IMR-90 (cell line): ENCODE measurements around the gene DIO1. TPM values are rescaled to one million over a fixed set of nuclear protein-coding genes. Genes with fewer than 3 reads are reported as not detected.

Source experiments
- ATAC-seq: fragments of 200-7000 bp; cut with Tn5 transposase; 2 replicates; pipeline ENCODE4 v1.9.1; 2020; ENCODE audit warnings: low read depth, mild to moderate bottlenecking, moderate library complexity
- BruUV-seq: library from RNA; stranded (reverse); fragments of 400-500 nt; replicated peaks from 2 replicates; lab custom pipeline; 2021; lab: Mats Ljungman, UMichigan
- CTCF ChIA-PET: fragments of 300-600 bp; formaldehyde crosslinking; extraction: SDS; loops from one replicate; lab custom pipeline; 2021; ENCODE audit warnings: antibody characterized with exemption; lab: Yijun Ruan, JAX
- POLR2A ChIA-PET: fragments of 300-600 bp; sonication (Branson Sonifier 250); formaldehyde crosslinking; loops from one replicate; lab custom pipeline; 2022; ENCODE audit warnings: antibody characterized with exemption; ENCODE audit not compliant: unreplicated experiment; lab: Charles Lee
- DNase-seq: peaks from one replicate; pipeline ENCODE4 v3.0.0; 2013
- H2AFZ ChIP-seq: replicated peaks from 2 replicates; pipeline ENCODE3; 2013; ENCODE audit warnings: low read length, mild to moderate bottlenecking; ENCODE audit not compliant: poor library complexity
- H2AK5ac ChIP-seq: 2 replicates; pipeline ENCODE4 v1.6.1; 2013; ENCODE audit warnings: low read depth, low read length, inconsistent platforms
- H2AK9ac ChIP-seq: replicated peaks from 2 replicates; pipeline ENCODE3; 2013; ENCODE audit warnings: mild to moderate bottlenecking, low read depth, low read length, moderate library complexity; ENCODE audit not compliant: poor library complexity
- H2BK120ac ChIP-seq: 2 replicates; pipeline ENCODE4 v1.6.1; 2013; ENCODE audit warnings: low read depth, low read length, inconsistent platforms
- H2BK15ac ChIP-seq: 3 replicates; pipeline ENCODE4 v1.6.1; 2013; ENCODE audit warnings: low read depth, low read length, inconsistent platforms
- H2BK20ac ChIP-seq: 2 replicates; pipeline ENCODE4 v1.6.1; 2013; ENCODE audit warnings: low read depth, mild to moderate bottlenecking, inconsistent platforms, low read length, moderate library complexity
- H2BK5ac ChIP-seq: 2 replicates; pipeline ENCODE4 v1.6.1; 2013; ENCODE audit warnings: mild to moderate bottlenecking, low read depth, low read length, inconsistent platforms; ENCODE audit not compliant: poor library complexity, severe bottlenecking
- H3K14ac ChIP-seq: replicated peaks from 2 replicates; pipeline ENCODE4 v1.6.1; 2013; ENCODE audit warnings: low read depth, low read length, inconsistent platforms
- H3K18ac ChIP-seq: 2 replicates; pipeline ENCODE4 v1.6.1; 2013; ENCODE audit warnings: low read depth, low read length, control low read depth
- H3K23ac ChIP-seq: 2 replicates; pipeline ENCODE4 v1.6.1; 2013; ENCODE audit warnings: low read depth, low read length, inconsistent platforms
- H3K27ac ChIP-seq: 2 replicates; pipeline ENCODE4 v1.5.1; 2013; ENCODE audit warnings: mild to moderate bottlenecking, control low read depth, low read length; ENCODE audit not compliant: insufficient read depth
- H3K27me3 ChIP-seq: 2 replicates; pipeline ENCODE4 v1.6.1; 2013; ENCODE audit warnings: low read length; ENCODE audit not compliant: control insufficient read depth, insufficient read depth
- H3K36me3 ChIP-seq: 2 replicates; pipeline ENCODE4 v1.6.1; 2013; ENCODE audit warnings: low read length, mixed read lengths; ENCODE audit not compliant: control insufficient read depth, insufficient read depth
- H3K4ac ChIP-seq: 2 replicates; pipeline ENCODE4 v1.6.1; 2013; ENCODE audit warnings: low read depth, low read length, inconsistent platforms
- H3K4me1 ChIP-seq: 2 replicates; pipeline ENCODE4 v1.6.1; 2013; ENCODE audit warnings: low read length, mixed read lengths; ENCODE audit not compliant: control insufficient read depth, insufficient read depth
- H3K4me2 ChIP-seq: 2 replicates; pipeline ENCODE4 v1.6.1; 2013; ENCODE audit warnings: low read depth, mild to moderate bottlenecking, control low read depth, low read length, moderate library complexity
- H3K4me3 ChIP-seq: 2 replicates; pipeline ENCODE4 v1.5.1; 2013; ENCODE audit warnings: low read depth, mild to moderate bottlenecking, control low read depth, low read length, moderate library complexity; ENCODE audit not compliant: insufficient read depth
- H3K56ac ChIP-seq: 2 replicates; pipeline ENCODE4 v1.6.1; 2013; ENCODE audit warnings: low read length, inconsistent platforms; ENCODE audit not compliant: insufficient read depth; ENCODE audit errors: extremely low read depth
- H3K79me1 ChIP-seq, 2 experiments: 2 replicates each; pipeline ENCODE4 v1.6.1; 2013; ENCODE audit warnings: low read length in 2 of 2, inconsistent platforms in 1 of 2, low read depth in 1 of 2
- H3K9ac ChIP-seq: 2 replicates; pipeline ENCODE4 v1.6.1; 2013; ENCODE audit warnings: low read depth, low read length, control low read depth
- H3K9me1 ChIP-seq: 2 replicates; pipeline ENCODE4 v1.6.1; 2013; ENCODE audit warnings: low read length, inconsistent platforms; ENCODE audit not compliant: insufficient read depth
- H3K9me3 ChIP-seq: 2 replicates; pipeline ENCODE4 v1.6.1; 2013; ENCODE audit warnings: low read length; ENCODE audit not compliant: control insufficient read depth, insufficient read depth
- H4K20me1 ChIP-seq: 2 replicates; pipeline ENCODE4 v1.6.1; 2013; ENCODE audit warnings: low read length, inconsistent platforms; ENCODE audit not compliant: insufficient read depth
- H4K5ac ChIP-seq: 2 replicates; pipeline ENCODE4 v1.6.1; 2013; ENCODE audit warnings: mild to moderate bottlenecking, low read depth, low read length, control low read depth
- H4K8ac ChIP-seq, 2 experiments: 2 replicates each; pipeline ENCODE4 v1.6.1; 2013; ENCODE audit warnings: low read depth in 2 of 2, low read length in 2 of 2, control low read depth in 1 of 2, inconsistent platforms in 1 of 2
- H4K91ac ChIP-seq: 2 replicates; pipeline ENCODE4 v1.6.1; 2013; ENCODE audit warnings: low read depth, low read length, inconsistent platforms; ENCODE audit not compliant: insufficient read depth
- BHLHE40 ChIP-seq: fragments of 150-350 bp; IDR thresholded peaks from 2 replicates; pipeline ENCODE4 v1.6.1; 2016; ENCODE audit warnings: mild to moderate bottlenecking, low read depth, low read length
- CEBPB ChIP-seq: IDR thresholded peaks from 2 replicates; pipeline ENCODE4 v1.6.1; 2012; ENCODE audit warnings: low read depth, low read length, improper control_type of control experiment
- CHD1 ChIP-seq: IDR thresholded peaks from 2 replicates; pipeline ENCODE4 v1.6.1; 2012; ENCODE audit warnings: low read depth, low read length, improper control_type of control experiment
- FOS ChIP-seq: fragments of 150-350 bp; IDR thresholded peaks from 2 replicates; pipeline ENCODE4 v1.6.1; 2016; ENCODE audit warnings: low read depth, low read length
- MAFK ChIP-seq: IDR thresholded peaks from 2 replicates; pipeline ENCODE4 v1.6.1; 2012; ENCODE audit warnings: low read depth, low read length, improper control_type of control experiment
- MAZ ChIP-seq: IDR thresholded peaks from 2 replicates; pipeline ENCODE4 v1.6.1; 2012; ENCODE audit warnings: low read depth, mild to moderate bottlenecking, low read length, improper control_type of control experiment, moderate library complexity, borderline replicate concordance
- NFE2L2 ChIP-seq: fragments of 150-350 bp; IDR thresholded peaks from 2 replicates; pipeline ENCODE4 v1.6.1; 2016; ENCODE audit warnings: low read depth, mild to moderate bottlenecking, low read length
- POLR2A ChIP-seq: IDR thresholded peaks from 2 replicates; pipeline ENCODE4 v1.6.1; 2012; ENCODE audit warnings: mild to moderate bottlenecking, low read depth, low read length
- RAD21 ChIP-seq: IDR thresholded peaks from 2 replicates; pipeline ENCODE4 v1.6.1; 2012; ENCODE audit warnings: low read length, improper control_type of control experiment
- RCOR1 ChIP-seq: IDR thresholded peaks from 2 replicates; pipeline ENCODE4 v1.6.1; 2012; ENCODE audit warnings: mild to moderate bottlenecking, low read length, improper control_type of control experiment; ENCODE audit not compliant: insufficient replicate concordance
- RFX5 ChIP-seq: IDR thresholded peaks from 2 replicates; pipeline ENCODE4 v1.8.0; 2012; ENCODE audit warnings: low read depth, mild to moderate bottlenecking, low read length, moderate library complexity
- WGBS, 2 experiments: methylation state at CpG; one replicate each; pipeline versions ENCODE4 v1.1.5 to v1.1.7; 2013; ENCODE audit warnings: missing lambda C conversion rate in 2 of 2; ENCODE audit not compliant: insufficient read length in 1 of 2; ENCODE audit errors: extremely low coverage in 2 of 2; 5-methylcytosine and 5-hydroxymethylcytosine counted together
- dilution Hi-C: fragments of 300-500 bp; cut with HindIII; formaldehyde crosslinking; loops from one replicate; pipeline ENCODE4 v1.14.3; 2018; ENCODE audit warnings: low sequenced_read_pairs; ENCODE audit not compliant: unreplicated experiment
- in situ Hi-C: fragments of 300-500 bp; cut with MboI; formaldehyde crosslinking; loops from 3 replicates; pipeline ENCODE4 v1.14.3; 2019; ENCODE audit warnings: low sequenced_read_pairs, inconsistent platforms, mixed read lengths
- intact Hi-C: fragments of 100-400 bp; cut with micrococcal nuclease; formaldehyde crosslinking; loops from 2 replicates; pipeline ENCODE4 v1.10.0; 2022
- polyA plus RNA-seq, 3 experiments: library from polyadenylated mRNA; depleted of rRNA; stranded (reverse); fragments of >200 nt; gene quantifications; 2 replicates each; pipeline ENCODE4 v1.2.3, GENCODE V29; 2012; ENCODE audit warnings: low replicate concordance in 1 of 3
- total RNA-seq: library from RNA; depleted of rRNA; stranded (reverse); fragments of >200 nt; gene quantifications from 2 replicates; pipeline ENCODE4 v1.2.3, GENCODE V29; 2012
- TF ChIP-seq, protein P1 (sequence below): conservative IDR thresholded peaks from 2 replicates; pipeline ENCODE4 v1.5.1; 2012; ENCODE audit warnings: mild to moderate bottlenecking, low read depth, low read length, improper control_type of control experiment
- TF ChIP-seq, protein P2 (sequence below): fragments of 150-350 bp; IDR thresholded peaks from 2 replicates; pipeline ENCODE4 v1.6.1; 2017; ENCODE audit warnings: mild to moderate bottlenecking, antibody characterized with exemption, low read length, low read depth
- TF ChIP-seq, protein P3 (sequence below): fragments of 150-350 bp; IDR thresholded peaks from 2 replicates; pipeline ENCODE4 v1.6.1; 2016; ENCODE audit warnings: low read depth, mild to moderate bottlenecking, low read length, moderate library complexity, borderline replicate concordance

Gene DIO1
- total and polyA plus RNA-seq, 2 of the 4 experiments (the other 2 are of a cell fraction): not detected

- DNase-seq (no peak), ATAC-seq (no peak)
- Histone ChIP-seq H2BK120ac (no peak overlapping the region), H2AK5ac (no peak overlapping the region), H3K4me2 (no peak overlapping the region), H2BK20ac (no peak overlapping the region), H3K79me1 (peaks cover 26 to 51% of the 10 kb centered on the region in 2 experiments), H3K27ac (no peak overlapping the region), H3K4ac (no peak overlapping the region), H3K4me1 (peaks cover 16% of the 10 kb centered on the region), H3K23ac (no peak overlapping the region), H3K9ac (no peak overlapping the region), H2BK15ac (no peak overlapping the region), H2AFZ (no peak overlapping the region), H4K8ac (no peak overlapping the region), H3K27me3 (no peaks in the 10 kb centered on the region), H4K91ac (no peak overlapping the region), H3K9me3 (no peaks in the 10 kb centered on the region), H3K18ac (no peak overlapping the region), H4K20me1 (peaks cover 14% of the 10 kb centered on the region; the same call in 1 of the 2 replicates), H2BK5ac (no peak overlapping the region), H3K4me3 (no peak overlapping the region), H3K9me1 (peaks cover 11% of the 10 kb centered on the region), H4K5ac (no peak overlapping the region), H3K56ac (no peak overlapping the region), H3K36me3 (no peaks in the 10 kb centered on the region), H3K14ac (no peak overlapping the region), H2AK9ac (no peak overlapping the region)
- in situ Hi-C loops (no loop called here), dilution Hi-C loops (no loop called here), intact Hi-C loops (no loop called here)
- no CpG with 5 or more reads among the region's 6 CpGs for WGBS, 2 experiments
- TF ChIP-seq POLR2A (no peak), BHLHE40 (no peak), MAFK (no peak), CEBPB (no peak), RCOR1 (no peak), FOS (no peak), RFX5 (no peak), NFE2L2 (no peak), CHD1 (no peak), MAZ (no peak), RAD21 (no peak)
- TF ChIP-seq, protein P1, sequence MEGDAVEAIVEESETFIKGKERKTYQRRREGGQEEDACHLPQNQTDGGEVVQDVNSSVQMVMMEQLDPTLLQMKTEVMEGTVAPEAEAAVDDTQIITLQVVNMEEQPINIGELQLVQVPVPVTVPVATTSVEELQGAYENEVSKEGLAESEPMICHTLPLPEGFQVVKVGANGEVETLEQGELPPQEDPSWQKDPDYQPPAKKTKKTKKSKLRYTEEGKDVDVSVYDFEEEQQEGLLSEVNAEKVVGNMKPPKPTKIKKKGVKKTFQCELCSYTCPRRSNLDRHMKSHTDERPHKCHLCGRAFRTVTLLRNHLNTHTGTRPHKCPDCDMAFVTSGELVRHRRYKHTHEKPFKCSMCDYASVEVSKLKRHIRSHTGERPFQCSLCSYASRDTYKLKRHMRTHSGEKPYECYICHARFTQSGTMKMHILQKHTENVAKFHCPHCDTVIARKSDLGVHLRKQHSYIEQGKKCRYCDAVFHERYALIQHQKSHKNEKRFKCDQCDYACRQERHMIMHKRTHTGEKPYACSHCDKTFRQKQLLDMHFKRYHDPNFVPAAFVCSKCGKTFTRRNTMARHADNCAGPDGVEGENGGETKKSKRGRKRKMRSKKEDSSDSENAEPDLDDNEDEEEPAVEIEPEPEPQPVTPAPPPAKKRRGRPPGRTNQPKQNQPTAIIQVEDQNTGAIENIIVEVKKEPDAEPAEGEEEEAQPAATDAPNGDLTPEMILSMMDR: no peak
- TF ChIP-seq, protein P2, sequence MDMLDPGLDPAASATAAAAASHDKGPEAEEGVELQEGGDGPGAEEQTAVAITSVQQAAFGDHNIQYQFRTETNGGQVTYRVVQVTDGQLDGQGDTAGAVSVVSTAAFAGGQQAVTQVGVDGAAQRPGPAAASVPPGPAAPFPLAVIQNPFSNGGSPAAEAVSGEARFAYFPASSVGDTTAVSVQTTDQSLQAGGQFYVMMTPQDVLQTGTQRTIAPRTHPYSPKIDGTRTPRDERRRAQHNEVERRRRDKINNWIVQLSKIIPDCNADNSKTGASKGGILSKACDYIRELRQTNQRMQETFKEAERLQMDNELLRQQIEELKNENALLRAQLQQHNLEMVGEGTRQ: no peak
- TF ChIP-seq, protein P3, sequence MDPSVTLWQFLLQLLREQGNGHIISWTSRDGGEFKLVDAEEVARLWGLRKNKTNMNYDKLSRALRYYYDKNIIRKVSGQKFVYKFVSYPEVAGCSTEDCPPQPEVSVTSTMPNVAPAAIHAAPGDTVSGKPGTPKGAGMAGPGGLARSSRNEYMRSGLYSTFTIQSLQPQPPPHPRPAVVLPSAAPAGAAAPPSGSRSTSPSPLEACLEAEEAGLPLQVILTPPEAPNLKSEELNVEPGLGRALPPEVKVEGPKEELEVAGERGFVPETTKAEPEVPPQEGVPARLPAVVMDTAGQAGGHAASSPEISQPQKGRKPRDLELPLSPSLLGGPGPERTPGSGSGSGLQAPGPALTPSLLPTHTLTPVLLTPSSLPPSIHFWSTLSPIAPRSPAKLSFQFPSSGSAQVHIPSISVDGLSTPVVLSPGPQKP: no peak
- ChIA-PET POLR2A (no interaction called here), CTCF (interaction anchor here (0.6 kb wide), 1 partner anchor 910 kb away, joined by 3 read pairs; no protein-coding TSS in a partner anchor)
- BruUV-seq: no TSS peak
Observed at GRCh38 chr1:53943090-53943489, 49.1 kb downstream of the DIO1 start.
